Muscle of back (tissue), 11 donors: ENCODE measurements around the gene GRIK3. TPM values are rescaled to one million over a fixed set of nuclear protein-coding genes. Genes with fewer than 3 reads are reported as not detected.
A peak's percentile ranks its signal among the peaks of the same experiment; 100 is the strongest.

Source experiments
- DNase-seq, 3 donors: peaks; one replicate each; pipeline versions ENCODE4 v3.0.0 to v3.0.0-alpha.2; 2013
- polyA plus RNA-seq, 10 donors: library from polyadenylated mRNA; unstranded; fragments of 120-200 nt; gene quantifications; one replicate each; pipeline ENCODE4 v1.2.1, GENCODE V29; 2013; ENCODE audit not compliant: insufficient read length in 10 of 10

GRIK3 gene
- polyA plus RNA-seq, 10 donors, result 0.55 to 1.3 (median 0.83) TPM

DNA sequence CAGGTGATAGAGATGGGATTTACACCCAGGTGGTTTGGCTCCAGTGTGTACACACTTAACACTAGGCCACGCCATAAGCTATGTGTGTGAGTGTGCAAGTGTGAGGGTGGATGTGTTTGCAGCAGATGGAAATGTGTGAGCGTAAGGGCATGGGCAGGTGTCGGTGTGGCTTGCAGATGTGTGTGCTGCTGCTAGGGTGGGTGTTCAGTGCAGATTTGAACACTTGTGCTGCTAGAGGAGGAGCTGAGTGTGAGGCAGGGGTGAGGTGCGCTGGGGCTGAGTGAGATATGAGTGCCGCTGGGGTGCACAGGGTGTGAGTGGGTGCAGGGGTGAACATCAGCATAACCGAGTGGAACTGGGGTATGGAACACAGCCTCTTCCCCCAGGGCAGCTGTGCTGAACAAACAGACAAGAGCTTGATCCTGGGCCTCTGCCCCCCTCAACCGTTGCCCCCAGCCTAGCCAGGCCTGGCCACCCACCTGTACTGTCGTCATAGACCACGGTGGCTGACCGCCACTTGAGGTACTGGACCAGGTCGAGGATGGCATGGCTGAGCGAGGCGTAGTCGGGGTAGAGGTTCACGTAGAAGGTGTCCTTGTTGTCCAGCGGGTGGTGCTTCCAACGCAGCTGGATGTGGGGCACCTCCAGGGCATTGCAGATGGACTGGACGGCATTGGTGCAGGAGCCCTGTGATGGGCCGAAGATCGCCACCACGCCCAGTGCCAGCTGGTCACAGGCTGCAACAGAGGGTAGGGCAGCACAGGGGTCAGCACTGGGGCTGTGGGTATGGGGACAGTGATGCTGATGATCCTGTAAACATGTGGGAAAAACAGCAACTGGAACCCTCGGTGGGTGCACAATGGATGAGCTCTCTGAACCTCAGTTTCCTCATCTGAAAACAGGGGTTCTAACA is 153.9 kb downstream of the GRIK3 start:
- DNase-seq, result no peak

GRCh38 chr1:36879613-36880012 is 154.7 kb downstream of the GRIK3 start:
- no peak for DNase-seq

DNA sequence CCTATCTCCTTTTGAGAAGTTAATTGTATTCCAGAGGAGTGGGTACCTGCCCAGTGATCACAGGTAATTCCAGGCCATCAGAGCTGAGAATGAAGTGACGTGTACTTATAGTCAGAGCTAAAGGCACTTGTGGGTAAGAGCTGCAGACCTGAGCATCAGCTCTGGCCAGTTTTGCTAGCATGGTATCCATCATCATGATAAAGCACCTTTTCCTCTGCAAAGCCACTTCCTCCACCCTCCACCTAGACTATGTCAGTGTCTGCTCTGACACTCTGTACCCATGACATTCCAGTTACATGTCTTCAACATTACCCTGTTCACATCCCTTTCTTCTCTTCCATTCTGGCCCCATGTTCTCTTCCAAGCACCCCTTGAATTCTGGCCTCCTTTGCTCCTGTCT is 157.3 kb downstream of the GRIK3 start:
- no peak for DNase-seq

- DNase-seq, result no peak
Observed at GRCh38 chr1:36874271-36875060, 159.8 kb downstream of the GRIK3 start.

DNA sequence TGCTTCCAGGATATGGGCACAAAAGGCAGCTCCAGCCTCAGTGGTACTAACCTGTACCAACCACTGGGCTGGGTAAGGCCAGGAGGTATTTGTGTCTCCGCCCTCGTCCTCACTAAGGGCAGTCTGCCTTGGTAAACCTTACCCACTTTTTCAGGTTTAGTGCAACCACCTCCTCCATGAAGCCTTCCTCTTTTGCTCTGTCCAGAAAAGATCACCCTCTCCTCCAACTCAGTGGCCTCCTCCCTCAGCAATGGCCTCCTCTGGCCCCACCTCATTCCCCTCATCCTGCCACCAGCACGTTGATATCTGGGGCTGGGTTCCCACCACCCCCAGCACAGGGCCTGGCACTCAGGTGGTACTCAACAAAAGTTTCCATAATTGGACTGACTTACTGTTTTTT is 161.5 kb downstream of the GRIK3 start:
- DNase-seq, result no peak

- no peak for DNase-seq
Observed at GRCh38 chr1:36872126-36872754, 162.1 kb downstream of the GRIK3 start.

GRCh38 chr1:36871146-36871971 is 163.0 kb downstream of the GRIK3 start:
- no peak for DNase-seq

GRCh38 chr1:36869826-36870225 is 164.5 kb downstream of the GRIK3 start:
- DNase-seq, result no peak

DNA sequence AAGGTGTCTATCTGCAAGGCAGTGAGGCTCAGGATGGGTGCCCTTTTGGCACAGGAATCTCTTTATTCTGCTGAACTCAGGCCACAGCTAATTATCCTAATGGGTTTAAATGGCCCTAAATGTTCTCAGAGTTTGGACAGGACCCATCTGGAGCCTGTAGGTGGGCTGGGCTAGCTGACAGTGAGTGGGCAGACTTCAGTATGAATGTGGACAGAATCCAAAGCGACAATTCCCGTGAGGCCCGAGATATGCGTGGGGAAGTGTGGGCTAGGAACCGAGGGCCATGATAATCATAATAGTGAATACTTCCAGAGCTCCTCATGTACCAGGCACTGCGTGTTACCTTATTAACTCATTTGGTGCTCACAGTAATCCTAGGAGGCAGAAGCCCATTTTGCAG is 165.3 kb downstream of the GRIK3 start:
- DNase-seq, result no peak

DNA sequence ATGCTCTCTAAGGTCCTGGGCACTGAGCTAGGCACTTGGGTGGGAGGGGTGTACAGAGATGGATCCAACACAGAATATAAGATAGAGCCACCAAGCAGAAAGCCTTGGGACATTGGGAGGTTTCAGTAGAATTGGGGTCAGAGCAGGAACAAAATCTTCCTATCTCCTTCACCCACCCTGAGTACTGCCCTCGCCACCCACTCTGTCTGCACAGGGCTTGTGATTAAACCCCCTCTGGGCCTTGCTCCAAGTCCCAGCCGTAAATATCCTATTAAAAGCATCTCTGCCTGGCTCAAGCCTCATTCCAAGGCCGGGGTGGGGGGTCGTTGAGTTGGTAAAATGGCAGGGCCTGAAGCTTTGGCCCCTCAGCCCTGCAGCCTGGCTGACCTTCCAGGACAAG is 166.7 kb downstream of the GRIK3 start:
- no peak for DNase-seq

- peak in 1 of 3 donors; percentile 17 for DNase-seq
Observed at GRCh38 chr1:36866169-36866814, 168.0 kb downstream of the GRIK3 start.

GRCh38 chr1:36865602-36865900 is 168.8 kb downstream of the GRIK3 start:
- no peak for DNase-seq

DNA sequence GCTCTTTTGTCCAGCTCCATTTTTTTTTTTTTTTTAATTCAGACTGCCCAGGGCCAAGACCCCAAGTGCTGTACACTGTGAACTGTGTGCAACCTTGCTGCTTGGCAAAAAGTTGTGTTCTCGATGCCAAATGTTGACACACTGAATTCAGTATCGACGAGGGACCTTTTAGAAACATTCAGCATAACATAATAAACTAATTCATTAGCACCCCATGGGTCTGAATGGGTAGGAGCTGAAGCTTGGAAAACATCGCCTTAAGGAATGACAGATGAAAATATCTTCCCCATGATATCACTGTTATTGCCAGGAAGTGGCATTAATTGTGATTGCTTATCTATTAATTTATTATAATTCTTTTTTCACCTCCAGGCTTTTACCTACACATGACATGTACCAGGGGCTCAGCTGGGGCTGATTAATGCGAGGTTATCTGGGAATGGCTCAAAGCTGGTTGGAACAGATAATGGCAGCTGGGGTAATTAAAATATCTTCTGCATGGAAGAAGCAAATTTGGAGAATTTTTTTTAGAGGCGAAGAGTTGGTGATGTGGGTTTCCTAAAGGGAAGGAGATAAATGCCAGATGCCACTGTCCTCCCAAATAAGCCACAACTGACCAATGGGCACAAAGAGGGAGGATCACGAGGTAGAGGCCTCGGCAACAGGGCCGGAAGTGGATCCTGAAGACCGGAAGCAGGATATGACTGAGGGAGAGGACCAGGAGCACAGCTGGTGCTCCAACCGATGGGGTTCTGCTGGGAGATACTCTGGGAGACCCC is 169.3 kb downstream of the GRIK3 start:
- DNase-seq, result no peak

GRCh38 chr1:36864182-36864822 is 170.0 kb downstream of the GRIK3 start:
- no peak for DNase-seq

GRCh38 chr1:36863500-36863899 is 170.8 kb downstream of the GRIK3 start:
- DNase-seq, result no peak

DNA sequence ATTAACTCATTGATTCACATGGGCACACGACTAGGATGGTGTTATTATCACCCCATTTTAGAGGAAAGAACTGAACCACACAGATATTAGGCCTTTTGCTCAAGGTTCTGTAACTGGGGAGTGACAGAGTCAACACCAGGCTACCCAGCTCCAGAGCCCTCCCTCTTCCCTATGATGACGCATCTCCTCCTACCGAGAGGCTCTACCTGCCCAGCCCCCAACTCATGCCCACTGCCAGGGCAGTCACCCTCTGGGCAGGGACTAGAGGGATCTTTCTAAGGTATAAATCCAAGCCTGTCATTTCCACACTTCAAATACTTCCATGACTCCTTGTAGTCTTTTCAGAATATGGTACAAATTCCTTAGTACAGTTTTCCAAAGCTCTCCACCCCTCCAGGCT is 171.3 kb downstream of the GRIK3 start:
- DNase-seq, result no peak

DNA sequence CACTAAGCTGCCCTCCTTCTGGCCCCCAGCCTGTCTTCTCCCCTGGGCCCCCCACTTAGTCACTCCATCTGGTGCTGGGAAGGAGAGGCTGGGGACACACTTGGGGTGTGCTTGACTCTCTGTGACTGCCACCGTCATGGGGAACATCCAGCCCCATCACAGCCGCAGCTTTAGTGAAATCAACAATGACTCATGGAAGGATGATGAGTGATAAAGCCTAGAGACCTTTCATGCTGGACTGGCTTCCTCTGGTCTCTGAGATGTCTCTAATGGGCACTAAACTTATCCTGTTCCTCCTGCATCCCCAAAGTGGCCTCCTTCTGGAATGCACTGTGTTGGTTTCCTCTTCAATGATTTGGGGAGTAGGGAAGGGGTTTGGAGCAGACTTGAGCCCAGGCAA is 172.9 kb downstream of the GRIK3 start:
- DNase-seq, result no peak

GRCh38 chr1:36859926-36860325 is 174.4 kb downstream of the GRIK3 start:
- no peak for DNase-seq

- no peak for DNase-seq
Observed at GRCh38 chr1:36858981-36859380, 175.3 kb downstream of the GRIK3 start.

- DNase-seq, result no peak
Observed at GRCh38 chr1:36858553-36858952, 175.8 kb downstream of the GRIK3 start.
